Testis (tissue), 2 donors: ENCODE results near the gene NSRP1.

Source experiments
- POLR2A ChIP-seq: fragments of 450-650 bp; IDR thresholded peaks from one replicate; pipeline ENCODE4 v1.6.1; 2017; ENCODE audit warnings: antibody characterized with exemption, mild to moderate bottlenecking, moderate library complexity
- TF ChIP-seq, protein P1 (sequence below), 3 experiments: fragments of 450-650 bp in 2 of 3; fragments of 200-600 bp in 1 of 3; sonication (generic) in 1 of 3; IDR thresholded peaks; one replicate each; pipeline ENCODE4 v1.5.1; 2016 to 2019; ENCODE audit warnings: antibody characterized with exemption in 3 of 3, mild to moderate bottlenecking in 2 of 3, moderate library complexity in 1 of 3

GRCh38 chr17:30199600-30199999 lies 83.0 kb downstream of the NSRP1 start:
- TF ChIP-seq, protein P1, sequence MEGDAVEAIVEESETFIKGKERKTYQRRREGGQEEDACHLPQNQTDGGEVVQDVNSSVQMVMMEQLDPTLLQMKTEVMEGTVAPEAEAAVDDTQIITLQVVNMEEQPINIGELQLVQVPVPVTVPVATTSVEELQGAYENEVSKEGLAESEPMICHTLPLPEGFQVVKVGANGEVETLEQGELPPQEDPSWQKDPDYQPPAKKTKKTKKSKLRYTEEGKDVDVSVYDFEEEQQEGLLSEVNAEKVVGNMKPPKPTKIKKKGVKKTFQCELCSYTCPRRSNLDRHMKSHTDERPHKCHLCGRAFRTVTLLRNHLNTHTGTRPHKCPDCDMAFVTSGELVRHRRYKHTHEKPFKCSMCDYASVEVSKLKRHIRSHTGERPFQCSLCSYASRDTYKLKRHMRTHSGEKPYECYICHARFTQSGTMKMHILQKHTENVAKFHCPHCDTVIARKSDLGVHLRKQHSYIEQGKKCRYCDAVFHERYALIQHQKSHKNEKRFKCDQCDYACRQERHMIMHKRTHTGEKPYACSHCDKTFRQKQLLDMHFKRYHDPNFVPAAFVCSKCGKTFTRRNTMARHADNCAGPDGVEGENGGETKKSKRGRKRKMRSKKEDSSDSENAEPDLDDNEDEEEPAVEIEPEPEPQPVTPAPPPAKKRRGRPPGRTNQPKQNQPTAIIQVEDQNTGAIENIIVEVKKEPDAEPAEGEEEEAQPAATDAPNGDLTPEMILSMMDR (IDR thresholded peaks at IDR 0.05), result no peak
- no peak for TF ChIP-seq POLR2A
